CD4-positive, alpha-beta T cell treated with Interleukin-2 at 100 ng/mL for 4 hours (primary cell): ENCODE results near the gene DTX1.
A peak's percentile ranks its signal among the peaks of the same experiment; 100 is the strongest.

Experiments
- DNase-seq: peaks from one replicate; pipeline ENCODE4 v3.0.0-alpha.2; 2020; ENCODE audit warnings: low spot score

DTX1 gene

GRCh38 chr12:113056631-113057488, at the start of gene DTX1:
Gene DTX1, plus strand, starts transcription at chr12:113056730. Its CDS starts 1,463 bp downstream, at chr12:113058193.
- peak; percentile 20 for DNase-seq

DNA sequence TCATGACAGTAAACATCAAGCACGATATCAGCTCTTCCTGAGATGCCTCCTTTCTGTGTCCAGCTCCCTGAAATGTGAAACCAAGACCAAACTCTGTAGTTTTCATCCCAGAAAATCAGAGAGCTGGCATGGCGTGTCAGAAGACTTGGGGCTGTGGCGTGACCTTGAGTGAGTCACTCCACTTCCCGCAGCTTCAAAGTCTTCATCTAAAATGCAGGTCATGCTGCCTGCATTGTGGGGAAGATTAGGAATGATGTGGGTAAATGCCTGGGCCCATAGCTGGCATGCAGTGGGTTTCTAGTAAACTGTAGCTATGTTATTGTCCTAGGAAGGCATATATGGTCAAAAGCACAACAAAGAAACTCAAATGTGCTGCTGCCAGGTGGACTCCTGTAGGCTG, 49.4 kb upstream of the DTX1 start:
- DNase-seq: no peak

DNA sequence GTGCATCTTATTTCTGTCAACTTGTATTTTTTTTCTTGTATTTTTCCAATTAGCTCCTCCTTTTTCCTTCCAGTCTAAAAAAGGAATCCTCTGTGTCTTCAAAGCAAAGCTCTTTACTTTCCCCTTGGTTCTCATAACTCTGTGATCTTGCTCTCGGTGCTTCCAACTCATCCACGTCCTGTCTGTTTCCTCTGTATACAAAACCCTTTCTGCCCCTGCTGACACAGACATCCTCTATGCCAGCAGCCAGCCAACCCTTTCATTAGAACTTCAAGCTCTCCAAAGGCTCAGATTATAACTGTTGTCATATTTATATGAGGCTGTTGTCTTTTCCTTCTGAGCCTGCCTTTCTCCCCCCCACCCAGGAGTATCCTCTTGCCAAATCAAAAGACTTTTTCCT, 45.8 kb upstream of the DTX1 start:
- DNase-seq: no peak

DNA sequence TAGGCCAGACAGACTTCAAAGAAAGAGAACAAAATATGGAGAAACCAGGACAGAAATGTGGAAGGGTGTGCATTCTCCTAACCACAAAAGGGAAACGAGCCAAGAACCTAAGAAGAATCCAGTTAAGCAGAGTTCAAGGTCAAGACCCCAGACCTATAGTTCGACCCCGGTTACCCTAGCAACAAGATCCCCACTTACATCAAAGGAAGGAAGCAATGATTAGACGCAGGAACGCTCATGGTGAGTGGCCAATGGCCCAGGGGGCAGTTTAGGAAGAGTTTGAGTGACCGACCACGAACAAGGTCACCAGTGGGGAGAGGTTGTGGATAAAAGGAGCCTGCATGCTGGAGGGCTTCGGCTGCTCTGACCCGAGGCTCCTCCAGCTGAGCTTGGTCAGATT, 42.0 kb upstream of the DTX1 start:
- no peak for DNase-seq

DNA sequence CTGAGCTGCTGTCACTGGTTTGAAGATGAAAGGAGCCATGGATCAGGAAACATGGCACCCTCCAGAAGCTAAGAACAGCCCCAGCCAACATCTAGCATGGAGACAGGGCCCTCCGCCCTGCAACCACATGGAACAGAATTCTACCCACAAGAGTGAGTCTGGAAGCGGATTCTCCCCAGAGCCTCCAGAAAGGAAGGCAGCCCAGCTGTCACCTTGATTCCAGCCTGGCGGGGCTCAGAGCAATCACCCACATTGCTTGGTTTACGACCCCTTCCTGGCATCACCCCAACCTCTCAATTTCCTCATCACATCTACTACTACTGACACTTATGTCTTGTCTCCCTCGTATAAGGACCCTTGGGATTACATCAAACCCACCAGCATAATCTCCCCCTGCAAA, 39.7 kb upstream of the DTX1 start:
- DNase-seq: no peak

- DNase-seq: no peak
Measured at GRCh38 chr12:113019025-113019424, 37.5 kb upstream of the DTX1 start.

DNA sequence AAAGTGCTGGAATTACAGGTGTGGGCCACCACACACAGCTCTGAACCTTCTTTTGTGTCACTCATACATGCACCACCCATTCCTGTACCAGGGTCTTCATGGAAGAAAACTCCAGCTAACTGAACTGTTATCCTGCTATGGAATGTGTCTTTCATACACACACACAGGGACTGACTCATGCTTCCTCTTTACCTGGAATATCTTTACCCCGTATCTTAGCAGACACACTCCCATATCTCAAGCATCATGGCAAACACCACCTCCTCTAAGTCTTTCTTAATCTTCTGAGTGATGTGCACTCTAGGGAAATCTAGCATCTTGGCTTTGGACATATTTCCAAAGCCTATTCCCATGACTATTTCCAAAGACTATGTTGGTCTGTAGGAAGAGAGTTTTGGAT, 35.0 kb upstream of the DTX1 start:
- no peak for DNase-seq

GRCh38 chr12:113022563-113023297, 33.8 kb upstream of the DTX1 start:
- DNase-seq: no peak

DNA sequence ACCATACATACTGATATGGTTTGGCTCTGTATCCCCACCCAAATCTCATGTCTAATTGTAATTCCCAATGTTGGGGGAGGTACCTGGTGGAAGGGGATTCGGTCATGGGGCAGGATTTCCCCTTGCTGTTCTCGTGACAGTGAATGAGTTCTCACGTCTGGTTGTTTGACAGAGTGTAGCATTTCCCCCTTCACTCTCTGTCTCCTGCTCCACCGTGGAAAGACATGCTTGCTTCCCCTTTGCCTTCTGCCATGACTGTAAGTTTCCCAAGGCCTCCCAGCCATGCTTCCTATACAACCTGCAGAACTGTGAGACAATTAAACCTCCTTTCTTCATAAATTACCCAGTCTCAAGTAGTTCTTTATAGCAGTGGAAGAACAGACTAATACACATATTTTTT, 28.8 kb upstream of the DTX1 start:
- no peak for DNase-seq

GRCh38 chr12:113030875-113031525, 25.5 kb upstream of the DTX1 start:
- peak; percentile 46 for DNase-seq

DNA sequence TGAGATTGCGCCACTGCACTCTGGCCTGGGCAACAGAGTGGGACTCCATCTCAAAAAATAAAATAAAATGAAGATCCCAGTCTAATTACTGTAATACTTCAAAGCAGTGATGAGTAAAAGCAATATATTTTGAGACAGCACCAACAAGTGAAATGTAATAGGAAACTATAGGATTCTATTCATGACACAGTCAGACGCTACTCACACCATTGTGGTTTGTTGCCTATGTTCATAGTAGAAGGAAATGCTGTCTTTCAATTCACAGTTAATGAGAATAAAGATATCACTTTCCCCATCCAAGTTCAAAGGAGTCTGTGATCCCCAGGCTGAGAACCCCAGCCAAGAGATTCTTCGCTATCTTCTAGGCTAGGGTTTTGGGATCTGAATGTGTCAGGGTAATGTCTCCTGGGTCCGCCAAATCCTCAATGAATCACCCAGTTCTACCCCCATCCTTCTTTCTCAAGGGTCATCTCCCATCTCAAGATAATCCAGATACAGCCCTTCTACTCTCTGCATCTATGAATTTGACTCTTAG, 16.6 kb upstream of the DTX1 start:
- no peak for DNase-seq

GRCh38 chr12:113040722-113041171, 15.8 kb upstream of the DTX1 start:
- DNase-seq: no peak

DNA sequence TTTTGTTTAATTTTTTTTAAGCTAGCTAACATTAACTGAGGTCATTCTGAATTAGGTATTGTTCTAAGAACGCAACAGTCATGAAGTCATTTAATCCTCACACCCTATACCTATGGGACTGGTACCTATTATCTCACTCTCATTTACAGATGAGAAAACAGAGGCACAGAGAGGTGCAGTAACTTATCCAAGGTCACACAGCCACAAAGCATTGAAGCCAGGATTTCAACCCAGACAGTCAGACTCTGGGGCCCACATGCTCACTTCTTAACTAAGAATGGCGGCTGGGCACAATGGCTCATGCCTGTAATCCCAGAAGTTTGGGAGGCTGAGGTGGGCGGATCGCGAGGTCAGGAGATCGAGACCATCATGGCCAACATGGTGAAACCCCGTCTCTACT, 15.0 kb upstream of the DTX1 start:
- no peak for DNase-seq

GRCh38 chr12:113043240-113043639, 13.3 kb upstream of the DTX1 start:
- no peak for DNase-seq

DNA sequence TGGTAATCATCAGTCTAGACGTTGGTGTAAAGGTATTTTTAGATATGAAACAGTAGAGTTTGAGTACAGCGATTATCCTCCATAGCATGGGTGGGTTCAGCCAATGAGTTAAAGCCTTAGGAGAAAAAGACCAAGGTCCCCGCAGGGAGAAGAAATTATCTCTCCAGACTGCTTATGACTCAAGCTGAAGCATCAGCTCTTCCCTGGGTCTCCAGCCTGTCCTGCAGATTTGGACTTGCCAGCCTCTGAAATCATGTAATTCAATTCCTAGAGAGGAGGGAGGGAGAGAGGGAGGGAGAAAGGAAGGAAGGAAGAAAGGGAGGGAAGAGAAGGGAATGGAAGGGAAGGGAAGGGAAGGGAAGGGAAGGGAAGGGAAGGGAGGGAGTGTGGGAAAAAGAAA, 12.0 kb upstream of the DTX1 start:
- no peak for DNase-seq

- peak; percentile 81 for DNase-seq
Measured at GRCh38 chr12:113048716-113049127, 7.8 kb upstream of the DTX1 start.

DNA sequence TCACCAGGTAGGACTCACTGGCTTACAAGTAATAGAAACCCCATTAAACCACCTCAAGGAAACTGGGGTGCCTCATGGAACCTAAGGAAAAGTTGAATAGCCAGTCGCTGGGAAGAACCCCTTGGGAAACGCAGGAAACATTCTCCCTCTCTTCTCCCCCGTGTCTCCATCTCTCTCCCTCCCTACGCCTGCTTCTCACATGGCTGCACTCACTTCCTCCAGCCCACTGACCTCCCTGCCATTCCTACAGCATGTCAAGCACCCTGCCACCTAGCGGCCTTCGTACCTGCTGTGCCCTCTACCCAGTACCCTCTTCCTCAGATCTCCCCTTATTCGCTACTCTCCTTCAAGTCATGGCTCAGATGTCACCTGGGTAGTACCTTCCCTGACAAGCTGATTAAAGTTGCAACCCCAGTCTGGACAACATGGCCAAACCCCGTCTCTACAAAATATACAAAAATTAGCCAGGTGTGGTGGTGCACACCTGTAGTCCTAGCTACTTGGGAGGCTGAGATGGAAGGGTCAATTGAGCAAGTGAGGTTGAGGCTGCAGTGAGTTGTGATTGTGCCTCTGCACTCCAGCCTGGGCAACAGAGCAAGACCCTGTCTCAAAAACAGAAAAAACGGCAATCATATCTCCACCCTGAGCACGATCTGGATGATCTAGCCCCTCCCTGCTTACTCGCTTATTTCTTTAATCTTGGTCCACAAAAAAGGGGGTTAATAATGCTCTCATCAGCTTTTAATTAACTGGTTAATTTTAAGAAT, 6.4 kb upstream of the DTX1 start:
- no peak for DNase-seq

GRCh38 chr12:113050795-113051194, 5.7 kb upstream of the DTX1 start:
- no peak for DNase-seq

DNA sequence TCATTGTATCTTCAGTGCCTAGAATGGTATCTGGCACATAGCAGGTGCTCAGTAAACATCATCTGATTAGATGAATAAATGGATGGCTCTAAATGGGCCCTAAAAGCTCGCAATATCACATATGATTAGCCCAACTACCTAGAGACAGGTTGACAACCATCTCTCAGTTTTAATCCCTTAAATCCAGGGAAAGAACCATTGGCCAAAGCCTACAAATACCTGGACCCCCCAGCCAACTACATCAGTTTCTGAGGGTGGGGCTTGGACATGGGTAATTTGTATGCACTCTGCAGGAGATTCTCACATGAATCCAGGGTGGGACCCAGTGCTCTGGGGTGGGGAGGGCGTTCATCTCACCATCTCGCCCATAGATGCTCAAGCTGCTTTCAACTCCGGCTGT, 4.8 kb upstream of the DTX1 start:
- DNase-seq: no peak

GRCh38 chr12:113052326-113052725, 4.2 kb upstream of the DTX1 start:
- no peak for DNase-seq

DNA sequence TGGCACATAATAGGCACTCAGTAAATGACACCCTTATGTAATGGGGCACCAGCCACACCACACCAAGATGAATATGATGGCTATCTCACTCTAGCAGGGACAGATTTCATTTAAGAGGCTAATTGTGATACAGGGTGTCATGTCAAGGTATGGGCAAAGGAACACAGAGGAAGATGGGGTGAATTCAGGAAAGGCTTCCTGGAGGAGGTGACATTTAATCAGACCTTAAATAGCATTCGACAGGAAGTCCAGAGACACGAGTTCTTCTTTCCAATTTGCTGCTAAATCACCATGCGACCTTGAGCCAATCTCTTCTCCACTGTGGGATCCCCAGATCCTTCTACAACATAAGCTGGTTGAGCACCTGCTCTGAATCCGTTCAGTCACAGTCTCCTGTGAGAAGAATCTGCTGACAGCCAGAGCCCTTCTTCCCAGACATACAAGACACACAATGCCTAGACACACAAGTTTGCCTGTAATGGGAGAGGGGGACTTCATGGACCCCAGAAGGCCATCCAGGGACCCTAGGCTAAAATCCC, 1.5 kb upstream of the DTX1 start:
- no peak for DNase-seq
